Skin epidermis (tissue), 12 donors: ENCODE results near the gene APC2.
A peak's percentile ranks its signal among the peaks of the same experiment; 100 is the strongest.
"Not testable (repeated sequence)": the region's sequence is repeated elsewhere in the genome, so short reads cannot be mapped to it uniquely, and the experiment has no call there.

ENCODE experiments used
- H3K27ac ChIP-seq, 21 experiments: fragments of 200-600 bp; sonication (generic) in 11 of 21; one replicate each; pipeline ENCODE4 v1.5.0; 2020; ENCODE audit warnings: mild to moderate bottlenecking in 3 of 21, inconsistent platforms in 2 of 21, moderate library complexity in 2 of 21
- H3K4me3 ChIP-seq, 7 experiments: fragments of 200-600 bp; sonication (generic) in 2 of 7; one replicate each; pipeline ENCODE4 v1.5.0; 2020; ENCODE audit warnings: inconsistent platforms in 2 of 7, mild to moderate bottlenecking in 2 of 7, moderate library complexity in 1 of 7

The APC2 gene

GRCh38 chr19:1472231-1473084, 22.5 kb downstream of the APC2 start:
- H3K4me3 ChIP-seq: no peak overlapping the region
- H3K27ac ChIP-seq: no peak overlapping the region

GRCh38 chr19:1473085-1473851, 23.3 kb downstream of the APC2 start:
- Histone ChIP-seq H3K27ac (no peak overlapping the region), H3K4me3 (no peak overlapping the region)

DNA sequence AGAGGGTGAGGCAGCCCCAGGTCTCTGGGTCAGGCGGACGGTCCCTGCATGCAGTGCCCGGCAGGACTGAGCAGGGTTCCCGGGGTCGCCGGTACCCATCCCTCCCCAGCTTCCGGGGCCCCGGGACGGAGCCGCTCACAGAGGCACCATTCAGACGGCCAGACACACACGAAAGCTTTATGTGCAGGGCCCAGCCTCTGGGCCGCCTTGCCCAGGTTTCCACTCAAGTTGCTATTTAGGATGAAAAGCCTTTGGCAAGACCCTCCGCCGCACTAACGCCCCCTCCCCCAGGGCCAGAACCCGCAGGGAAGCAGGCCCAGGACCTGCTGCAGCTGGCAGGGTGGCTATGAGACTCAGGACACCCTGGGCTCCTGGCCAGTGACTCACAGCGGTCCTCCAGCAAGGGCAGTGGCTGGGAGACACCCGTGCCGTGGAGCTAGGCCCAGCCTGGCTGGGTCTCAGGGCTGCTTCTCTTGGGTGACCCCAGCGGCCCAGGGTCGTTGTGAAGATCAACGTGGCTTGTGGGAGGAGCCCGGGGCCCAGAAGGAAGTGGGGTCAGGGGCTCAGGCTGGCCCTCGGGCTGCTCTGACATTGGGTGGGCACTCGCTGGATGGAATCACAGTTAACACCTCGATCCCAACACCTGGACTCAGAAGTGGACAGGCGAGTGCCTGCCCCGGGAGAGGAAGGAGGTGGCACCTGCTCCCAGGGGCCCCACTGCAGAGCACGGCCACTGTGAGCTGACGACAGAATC, 24.3 kb downstream of the APC2 start:
- Histone ChIP-seq H3K4me3 (no peak overlapping the region), H3K27ac (no peak overlapping the region)

DNA sequence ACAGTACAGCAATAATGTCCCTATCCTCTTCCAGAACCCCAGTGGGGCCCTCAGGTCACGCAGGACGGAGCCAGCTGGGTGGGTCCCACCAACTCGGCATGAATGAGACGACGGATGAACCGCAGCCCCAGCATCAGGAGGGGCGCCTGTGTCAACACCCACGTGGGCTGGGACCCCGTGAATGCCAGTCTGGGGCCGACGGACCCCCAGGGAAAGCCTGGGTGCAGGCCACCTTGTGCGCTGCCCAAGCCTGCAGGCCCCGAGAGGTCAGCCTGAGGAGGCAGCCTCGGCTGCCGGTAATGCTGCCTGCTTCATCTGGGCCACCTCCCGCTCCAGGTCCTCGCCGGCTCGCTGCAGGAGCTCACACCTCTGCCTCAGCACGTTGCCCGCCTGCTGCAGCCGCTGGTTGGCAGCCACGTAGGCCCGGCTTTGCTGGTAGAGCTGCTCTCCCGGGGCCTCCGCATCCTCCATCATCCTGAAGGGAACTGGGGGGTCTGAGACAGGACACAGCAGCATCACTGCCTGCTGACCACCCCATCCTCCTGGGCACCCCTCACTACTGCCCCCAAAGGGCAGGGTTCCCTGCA, 24.9 kb downstream of the APC2 start:
- no peak overlapping the region for H3K4me3 ChIP-seq
- H3K27ac ChIP-seq: no peak overlapping the region

DNA sequence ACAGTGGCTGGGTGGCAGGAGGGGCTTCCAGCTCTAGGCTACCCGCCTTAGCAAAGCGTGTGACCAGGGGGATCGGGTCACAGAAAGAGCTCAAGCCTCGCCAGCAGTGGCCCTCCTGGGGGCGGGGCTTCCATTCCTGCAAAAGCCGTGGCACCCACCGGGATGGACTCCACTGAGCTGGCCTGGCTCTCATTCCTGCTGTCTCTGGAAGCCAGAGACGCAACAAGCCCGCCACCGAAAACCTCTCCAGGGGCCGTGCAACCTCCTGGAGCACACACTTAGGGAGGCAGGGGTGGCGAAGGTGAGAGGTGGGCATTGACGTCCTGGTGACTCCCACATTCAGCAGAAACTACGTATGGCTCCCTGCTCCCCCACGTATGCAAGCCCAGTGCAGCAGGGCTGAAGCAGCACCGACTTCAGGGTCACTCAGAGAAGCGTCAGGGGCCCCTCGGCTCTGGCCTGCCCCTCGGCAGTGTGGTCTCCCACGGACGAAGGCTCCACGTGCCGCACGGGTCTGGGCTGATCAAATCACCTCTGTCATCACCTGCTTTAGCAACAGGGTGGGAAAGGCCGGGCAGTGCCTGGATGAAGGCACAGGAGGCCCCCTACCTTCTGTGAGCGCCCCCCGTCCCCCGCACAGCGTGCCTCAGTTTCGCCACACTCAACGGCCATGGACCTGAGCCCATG, 26.0 kb downstream of the APC2 start:
- H3K4me3 ChIP-seq: no peak overlapping the region
- no peak overlapping the region for H3K27ac ChIP-seq

GRCh38 chr19:1477056-1477455, 27.1 kb downstream of the APC2 start:
- not testable (repeated sequence) for H3K4me3 ChIP-seq, H3K27ac ChIP-seq

GRCh38 chr19:1478934-1479707, 29.2 kb downstream of the APC2 start, which contains the start of gene C19orf25:
C19orf25 (minus strand) TSS chr19:1479215; CDS start chr19:1478903, 312 bp downstream.
- Histone ChIP-seq H3K4me3 (peak within 1 kb of the TSS; percentile 64 to 100 (median 98)), H3K27ac (peak within 1 kb of the TSS; percentile 45 to 92 (median 85))

DNA sequence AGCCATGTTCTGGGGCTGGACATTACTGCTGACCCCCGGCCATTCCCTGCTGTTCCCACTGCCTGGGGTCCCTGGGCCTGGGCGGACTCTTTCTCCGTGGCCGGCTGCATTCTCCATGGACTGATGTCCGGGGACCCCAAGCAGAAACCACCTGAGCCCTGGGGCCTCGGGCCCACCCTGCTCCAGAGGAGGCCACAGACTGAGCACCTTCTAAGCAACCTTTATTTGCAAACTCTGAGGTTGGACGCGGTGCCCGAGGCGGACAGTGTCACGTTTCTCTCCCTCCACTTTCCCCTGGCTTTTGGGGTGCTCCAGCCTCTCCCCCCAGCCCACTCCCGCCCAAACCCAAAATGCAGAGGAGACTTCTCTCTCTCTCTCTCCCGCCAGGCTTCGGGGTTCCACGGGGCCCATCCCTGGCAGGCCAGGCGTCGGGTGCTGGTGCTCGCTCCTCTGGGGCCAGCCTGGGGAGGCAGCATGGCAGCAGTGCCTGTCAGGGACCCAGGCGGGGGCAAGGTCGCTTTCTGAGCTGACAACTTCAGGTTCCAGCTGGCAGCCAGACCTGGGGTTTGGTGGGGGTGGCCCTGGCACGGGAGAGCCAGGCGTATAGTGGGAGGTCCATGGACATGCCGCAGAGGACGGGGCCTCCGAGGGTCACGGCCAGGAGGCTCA, 31.4 kb downstream of the APC2 start:
- H3K27ac ChIP-seq: no peak overlapping the region
- no peak overlapping the region for H3K4me3 ChIP-seq

DNA sequence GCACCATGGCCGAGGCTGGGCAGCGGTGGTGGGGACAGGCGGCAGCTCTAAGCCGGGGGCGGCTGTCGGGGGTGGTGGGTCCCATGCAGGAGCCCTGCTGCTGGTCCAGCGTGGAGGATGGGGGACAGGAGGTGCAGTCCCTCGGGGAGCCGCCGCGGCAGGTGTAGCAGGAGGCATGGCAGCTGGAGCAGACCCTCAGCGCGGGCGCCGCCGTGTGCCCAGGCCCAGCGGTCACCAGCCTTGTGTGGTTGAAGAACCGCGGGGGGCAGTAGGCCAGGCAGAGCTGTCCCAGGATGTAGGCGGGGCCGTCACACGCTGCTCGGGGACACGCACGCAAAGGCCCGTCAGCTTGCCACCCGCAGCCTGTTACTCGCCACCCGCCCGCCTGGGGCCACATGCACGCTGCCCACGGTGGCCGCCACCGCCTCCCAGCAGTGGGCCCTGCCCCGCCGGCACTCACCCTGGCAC, 32.0 kb downstream of the APC2 start:
- Histone ChIP-seq H3K4me3 (no peak overlapping the region), H3K27ac (no peak overlapping the region)

GRCh38 chr19:1482361-1483130, 32.6 kb downstream of the APC2 start:
- H3K27ac ChIP-seq: no peak overlapping the region

GRCh38 chr19:1483131-1483978, 33.4 kb downstream of the APC2 start:
- H3K4me3 ChIP-seq: no peak overlapping the region
- no peak overlapping the region for H3K27ac ChIP-seq

More at GRCh38 chr19:1482361-1483130, 32.6 kb downstream of the APC2 start:
- H3K4me3 ChIP-seq: no peak overlapping the region

DNA sequence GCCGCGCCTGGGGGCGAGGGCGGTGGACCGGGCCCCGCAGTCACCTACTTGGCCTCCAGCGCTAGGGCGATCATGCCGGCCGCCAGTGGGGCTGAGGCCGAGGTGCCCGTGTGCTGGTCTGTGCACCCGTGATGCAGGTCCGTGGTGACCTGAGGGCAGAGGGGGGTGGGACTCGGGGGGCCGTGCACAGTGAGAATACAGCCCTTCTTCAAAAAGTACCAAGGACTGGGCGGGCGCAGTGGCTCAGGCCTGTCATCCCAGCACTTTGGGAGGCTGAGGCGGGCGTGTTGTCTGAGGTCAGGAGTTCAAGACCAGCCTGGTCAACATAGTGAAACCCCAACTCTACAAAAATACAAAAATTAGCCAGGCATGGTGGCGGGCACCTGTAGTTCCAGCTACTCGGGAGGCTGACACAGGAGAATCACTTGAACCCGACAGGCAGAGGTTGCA, 34.1 kb downstream of the APC2 start:
- H3K4me3 ChIP-seq: no peak overlapping the region
- no peak overlapping the region for H3K27ac ChIP-seq

GRCh38 chr19:1486720-1487575, 37.0 kb downstream of the APC2 start:
- H3K27ac ChIP-seq: no peak overlapping the region
- H3K4me3 ChIP-seq: no peak overlapping the region

DNA sequence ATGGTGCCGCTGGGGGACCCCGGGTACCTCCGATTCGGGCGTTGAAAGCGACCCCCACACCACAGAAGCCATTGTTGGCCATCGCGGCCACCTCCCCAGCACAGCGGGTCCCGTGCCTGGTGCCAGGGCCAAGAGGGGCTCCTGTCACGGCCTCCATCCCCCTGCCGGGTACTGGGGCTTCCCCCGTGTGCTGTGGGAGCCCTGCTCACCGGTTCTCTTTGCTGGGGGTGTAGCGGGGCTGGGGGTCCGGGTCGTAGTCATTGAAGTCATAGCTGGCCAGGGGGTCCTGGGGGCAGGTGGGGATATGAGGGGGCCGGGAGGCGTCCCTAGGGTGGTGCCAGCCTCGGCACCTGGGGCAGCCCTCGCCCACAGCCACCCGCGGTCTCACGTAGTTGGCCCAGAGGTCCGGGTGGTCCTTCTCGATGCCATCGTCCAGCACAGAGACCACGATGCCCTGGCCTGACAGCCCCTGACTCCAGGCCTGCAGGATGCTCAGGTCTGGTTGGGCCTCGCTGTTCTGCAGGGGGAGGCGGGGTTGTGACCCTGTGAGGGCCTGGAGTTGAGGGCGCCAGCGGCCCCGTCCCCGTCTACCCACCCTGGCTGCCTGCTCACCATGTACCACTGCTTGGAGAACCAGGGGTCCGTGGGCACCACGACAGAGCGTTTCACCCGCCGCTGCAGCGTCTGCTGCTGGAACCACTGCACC, 37.8 kb downstream of the APC2 start:
- no peak overlapping the region for H3K4me3 ChIP-seq
- no peak overlapping the region for H3K27ac ChIP-seq

DNA sequence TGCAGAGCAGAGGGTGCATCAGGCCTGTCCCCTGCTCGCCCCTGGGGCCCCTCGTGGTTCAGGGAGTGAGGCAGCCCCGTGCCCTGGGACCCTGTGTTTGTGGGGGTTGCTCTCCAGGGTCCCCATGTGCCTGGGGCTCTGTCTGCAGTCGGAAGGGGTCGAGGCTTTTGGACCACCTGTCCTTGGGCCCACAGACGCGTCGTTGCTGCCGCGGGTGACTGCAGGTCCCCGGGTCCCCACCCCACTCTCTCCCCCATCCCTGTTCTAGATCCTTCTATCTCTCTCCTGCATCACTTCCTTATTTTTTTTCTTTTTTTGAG, 38.3 kb downstream of the APC2 start:
- H3K27ac ChIP-seq: no peak overlapping the region
- no peak overlapping the region for H3K4me3 ChIP-seq
